Measurements from ENCODE around the gene TEX38.

The TEX38 gene

DNA sequence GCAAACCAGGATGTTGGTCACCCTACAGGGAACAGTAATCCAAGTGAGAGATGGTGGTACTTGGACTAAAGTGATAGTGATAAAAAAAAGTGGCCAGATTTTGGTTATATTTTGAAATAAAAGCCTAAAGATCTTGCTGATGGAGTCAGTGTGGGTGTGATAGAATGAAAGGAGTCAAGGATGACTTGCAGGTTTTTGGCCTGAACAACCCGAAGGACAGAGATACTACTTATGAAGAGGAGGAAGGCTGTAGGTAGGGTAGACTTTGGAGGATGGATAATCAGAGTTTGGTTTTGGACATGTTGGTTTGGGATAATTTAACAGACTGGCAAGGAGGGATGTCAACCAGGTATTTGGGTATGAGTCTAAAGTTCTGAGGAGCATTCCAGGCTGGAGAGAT is 1.5 kb upstream of the TEX38 start:
- 90 to 98% methylated on average over 1 of the region's 1 CpG for WGBS, 2 experiments
- Histone ChIP-seq H3K4me1 (ENCODE audit: control insufficient read depth, insufficient read depth, low read length) (peaks cover 21% of the 10 kb centered on the region), H3K4me3 (ENCODE audit: insufficient read depth, low read depth, low read length) (no peak overlapping the region), H3K27me3 (ENCODE audit: control insufficient read depth, insufficient read depth, low read length, poor library complexity, severe bottlenecking) (no peaks in the 10 kb centered on the region), H3K9me3 (ENCODE audit: control insufficient read depth, low read length) (no peaks in the 10 kb centered on the region), H3K36me3 (ENCODE audit: control insufficient read depth, insufficient read depth, low read length) (no peaks in the 10 kb centered on the region), H3K27ac (ENCODE audit: insufficient read depth, low read depth, low read length, poor library complexity, severe bottlenecking) (no peak overlapping the region)

DNA sequence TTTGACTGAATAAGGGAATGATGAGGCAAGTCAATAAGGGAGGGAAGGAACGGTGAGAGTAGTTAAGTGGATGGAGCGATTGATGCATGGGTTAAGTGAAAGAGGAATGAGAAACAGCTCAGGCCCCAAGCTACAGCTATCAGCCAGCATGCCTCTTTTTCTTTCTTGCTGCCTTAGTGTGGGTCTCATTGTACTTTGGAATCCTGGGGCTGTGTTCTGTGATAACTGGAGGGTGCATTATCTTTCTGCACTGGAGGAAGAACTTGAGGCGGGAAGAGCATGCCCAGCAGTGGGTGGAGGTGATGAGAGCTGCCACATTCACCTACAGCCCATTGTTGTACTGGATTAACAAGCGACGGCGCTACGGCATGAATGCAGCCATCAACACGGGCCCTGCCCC is 1.0 kb downstream of the TEX38 start:
- WGBS, 2 experiments: 61 to 69% methylated on average over 8 of the region's 8 CpGs
- no peak overlapping the region for H3K27ac ChIP-seq (ENCODE audit: insufficient read depth, low read depth, low read length, poor library complexity, severe bottlenecking)

DNA sequence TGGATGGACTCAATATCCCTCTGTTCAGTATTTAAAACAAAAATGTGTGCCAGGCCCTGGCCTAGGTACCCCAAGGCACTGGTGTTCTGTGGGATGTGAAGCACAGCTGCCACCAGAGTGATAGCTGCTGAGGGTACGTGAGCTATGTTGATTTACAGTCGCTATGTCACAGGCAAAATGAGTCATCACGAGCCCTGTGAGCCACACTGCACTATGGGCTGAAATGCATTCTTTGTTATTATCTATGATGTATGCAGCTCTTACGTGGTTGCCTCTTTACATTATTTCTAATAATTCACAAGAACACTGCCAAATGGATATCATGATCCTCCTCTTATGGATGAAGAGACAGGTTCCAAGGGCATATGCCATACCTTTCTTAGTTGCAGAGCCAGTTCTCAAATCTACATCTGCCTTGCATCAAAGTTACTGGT is 2.1 kb downstream of the TEX38 start:
- no peak overlapping the region for H3K27ac ChIP-seq (ENCODE audit: insufficient read depth, low read depth, low read length, poor library complexity, severe bottlenecking)
- H3K4me1 ChIP-seq (ENCODE audit: control insufficient read depth, insufficient read depth, low read length): no peaks in the 10 kb centered on the region
- no peaks in the 10 kb centered on the region for H3K27me3 ChIP-seq (ENCODE audit: control insufficient read depth, insufficient read depth, low read length, poor library complexity, severe bottlenecking)
- H3K9me3 ChIP-seq (ENCODE audit: control insufficient read depth, low read length): no peaks in the 10 kb centered on the region
- no peaks in the 10 kb centered on the region for H3K36me3 ChIP-seq (ENCODE audit: control insufficient read depth, insufficient read depth, low read length)
- H3K4me3 ChIP-seq (ENCODE audit: insufficient read depth, low read depth, low read length): no peak overlapping the region
- 72 to 93% methylated on average over 3 to 4 of the region's 4 CpGs for WGBS, 2 experiments

More for the DNA sequence above, 1.0 kb downstream of the TEX38 start:
- Histone ChIP-seq H3K4me1 (ENCODE audit: control insufficient read depth, insufficient read depth, low read length) (peaks cover 3% of the 10 kb centered on the region), H3K4me3 (ENCODE audit: insufficient read depth, low read depth, low read length) (no peak overlapping the region), H3K36me3 (ENCODE audit: control insufficient read depth, insufficient read depth, low read length) (no peaks in the 10 kb centered on the region), H3K9me3 (ENCODE audit: control insufficient read depth, low read length) (no peaks in the 10 kb centered on the region), H3K27me3 (ENCODE audit: control insufficient read depth, insufficient read depth, low read length, poor library complexity, severe bottlenecking) (no peaks in the 10 kb centered on the region)

DNA sequence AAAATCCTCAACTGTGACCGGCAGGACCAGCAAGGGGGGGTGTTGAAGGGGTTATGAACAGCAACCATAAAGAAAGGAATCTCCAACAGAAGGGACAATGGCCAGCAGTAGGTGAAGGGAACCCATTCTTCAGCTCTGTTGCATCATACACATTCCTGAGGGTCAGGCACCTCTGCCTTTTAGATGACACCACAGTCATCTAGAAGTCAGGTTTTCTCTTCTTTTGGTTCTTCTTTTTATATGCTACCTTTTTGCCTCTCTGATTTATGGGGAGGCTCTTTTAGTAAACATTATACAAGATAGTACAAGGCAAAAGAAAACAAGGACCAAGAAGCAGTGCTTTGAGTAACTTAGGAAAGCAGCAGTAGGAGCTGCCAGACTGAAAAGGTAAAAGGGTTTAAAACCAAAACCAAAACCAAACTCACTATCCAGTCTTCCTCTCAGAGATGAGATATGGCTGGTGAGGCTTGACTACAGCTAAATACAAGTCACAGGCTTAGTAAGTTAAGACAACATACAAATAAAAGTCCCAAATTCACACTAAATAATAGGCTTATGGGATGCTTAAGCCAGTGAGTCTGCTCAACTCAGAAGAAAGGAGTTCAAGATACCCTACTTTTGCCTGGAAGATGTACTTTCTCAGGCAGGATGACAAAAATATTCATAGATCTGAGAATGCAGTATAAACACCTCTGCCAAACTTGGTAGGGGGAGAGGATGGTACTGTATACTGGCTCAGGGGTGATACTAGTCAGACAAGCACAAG is 4.1 kb downstream of the TEX38 start:
- Histone ChIP-seq H3K27me3 (ENCODE audit: control insufficient read depth, insufficient read depth, low read length, poor library complexity, severe bottlenecking) (no peaks in the 10 kb centered on the region), H3K9me3 (ENCODE audit: control insufficient read depth, low read length) (no peaks in the 10 kb centered on the region), H3K4me1 (ENCODE audit: control insufficient read depth, insufficient read depth, low read length) (no peaks in the 10 kb centered on the region), H3K4me3 (ENCODE audit: insufficient read depth, low read depth, low read length) (no peak overlapping the region), H3K27ac (ENCODE audit: insufficient read depth, low read depth, low read length, poor library complexity, severe bottlenecking) (peak overlapping the region; percentile 6), H3K36me3 (ENCODE audit: control insufficient read depth, insufficient read depth, low read length) (no peaks in the 10 kb centered on the region)
- 67 to 71% methylated on average over 1 of the region's 1 CpG for WGBS, 2 experiments

DNA sequence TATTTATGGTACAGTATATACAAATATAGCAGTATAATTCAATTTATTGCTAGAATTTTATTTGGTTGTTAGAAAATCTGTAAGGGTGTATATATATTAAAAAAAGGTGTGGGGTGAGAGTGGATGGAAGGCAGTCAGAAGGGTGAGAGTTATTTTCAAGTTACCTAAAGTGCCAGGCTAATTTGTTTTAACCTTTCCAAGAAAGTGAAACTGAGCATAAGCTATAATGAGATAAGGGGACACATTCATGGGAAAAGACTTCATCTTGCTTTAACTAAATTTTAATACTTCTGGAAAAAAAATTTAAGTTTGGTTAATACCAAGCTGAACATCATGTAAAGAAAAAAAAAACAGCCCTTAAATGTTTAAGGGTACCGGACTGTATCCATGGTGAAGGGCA is 4.9 kb downstream of the TEX38 start:
- Histone ChIP-seq H3K4me3 (ENCODE audit: insufficient read depth, low read depth, low read length) (no peak overlapping the region), H3K27me3 (ENCODE audit: control insufficient read depth, insufficient read depth, low read length, poor library complexity, severe bottlenecking) (no peaks in the 10 kb centered on the region), H3K27ac (ENCODE audit: insufficient read depth, low read depth, low read length, poor library complexity, severe bottlenecking) (no peak overlapping the region), H3K36me3 (ENCODE audit: control insufficient read depth, insufficient read depth, low read length) (no peaks in the 10 kb centered on the region), H3K4me1 (ENCODE audit: control insufficient read depth, insufficient read depth, low read length) (no peaks in the 10 kb centered on the region), H3K9me3 (ENCODE audit: control insufficient read depth, low read length) (no peaks in the 10 kb centered on the region)
- 93% methylated on average over 1 of the region's 1 CpG; no CpG with 5 or more reads in 1 of the 2 experiments for WGBS, 2 experiments

DNA sequence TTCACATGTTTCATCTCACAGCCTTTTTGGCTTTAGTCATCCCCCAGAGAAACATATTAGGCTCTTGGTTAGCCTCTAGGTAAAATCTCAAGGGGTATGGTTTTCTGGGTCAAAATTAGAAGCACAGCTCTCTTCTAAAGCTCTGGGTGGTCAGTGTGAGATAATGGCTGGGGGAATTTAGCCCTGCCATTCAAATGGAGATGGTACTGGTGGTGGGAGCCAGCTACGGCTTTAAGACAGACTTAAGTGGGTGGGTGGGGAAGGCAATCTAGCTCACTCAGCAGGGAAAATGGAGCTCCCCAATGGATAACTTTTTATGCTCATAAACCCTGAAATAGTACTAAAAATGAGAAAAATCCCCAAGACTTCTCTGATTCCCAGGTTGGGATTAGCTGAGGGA is 5.7 kb downstream of the TEX38 start:
- Histone ChIP-seq H3K27me3 (ENCODE audit: control insufficient read depth, insufficient read depth, low read length, poor library complexity, severe bottlenecking) (no peaks in the 10 kb centered on the region), H3K27ac (ENCODE audit: insufficient read depth, low read depth, low read length, poor library complexity, severe bottlenecking) (no peak overlapping the region), H3K9me3 (ENCODE audit: control insufficient read depth, low read length) (no peaks in the 10 kb centered on the region), H3K36me3 (ENCODE audit: control insufficient read depth, insufficient read depth, low read length) (no peaks in the 10 kb centered on the region), H3K4me1 (ENCODE audit: control insufficient read depth, insufficient read depth, low read length) (no peaks in the 10 kb centered on the region), H3K4me3 (ENCODE audit: insufficient read depth, low read depth, low read length) (no peak overlapping the region)
- 20 to 42% methylated on average over 1 of the region's 1 CpG for WGBS, 2 experiments

DNA sequence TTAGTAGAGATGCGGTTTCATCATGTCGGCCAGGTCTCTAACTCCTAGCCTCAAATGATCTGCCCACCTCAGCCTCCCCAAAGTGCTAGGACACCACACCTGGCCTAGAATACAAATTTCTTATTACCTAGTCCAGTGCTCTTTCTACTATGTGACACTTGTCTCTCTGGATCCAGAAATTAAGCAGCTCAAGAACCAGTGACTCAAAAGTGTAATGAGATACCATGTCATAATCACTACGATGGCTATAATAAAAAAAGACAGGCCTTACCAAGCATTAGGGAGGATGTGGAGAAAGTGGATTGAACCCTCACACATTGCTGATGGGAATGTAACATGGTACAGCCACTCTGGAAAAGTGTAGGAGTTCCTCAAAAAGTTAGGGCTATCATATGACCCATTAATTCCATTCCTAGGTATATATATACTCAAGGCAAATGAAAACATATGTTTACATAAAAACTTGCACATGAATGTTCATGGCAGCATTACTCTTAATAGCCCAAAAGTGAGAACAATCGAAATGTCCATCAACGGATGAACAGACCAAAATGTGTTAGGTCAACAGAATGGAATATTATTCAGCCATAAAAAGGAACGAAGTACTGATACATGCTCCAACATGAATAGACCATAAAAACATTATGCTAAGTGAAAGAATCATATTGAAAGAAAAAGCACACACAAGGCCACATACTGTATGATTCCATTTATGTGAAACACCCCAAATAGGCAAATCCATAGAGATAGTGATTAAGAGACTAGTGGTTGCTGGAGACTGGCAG is 8.3 kb downstream of the TEX38 start:
- no peaks in the 10 kb centered on the region for H3K9me3 ChIP-seq (ENCODE audit: control insufficient read depth, low read length)
- no peaks in the 10 kb centered on the region for H3K4me1 ChIP-seq (ENCODE audit: control insufficient read depth, insufficient read depth, low read length)
- peaks cover 17% of the 10 kb centered on the region for H3K36me3 ChIP-seq (ENCODE audit: control insufficient read depth, insufficient read depth, low read length)
- no peak overlapping the region for H3K27ac ChIP-seq (ENCODE audit: insufficient read depth, low read depth, low read length, poor library complexity, severe bottlenecking)
- no peaks in the 10 kb centered on the region for H3K27me3 ChIP-seq (ENCODE audit: control insufficient read depth, insufficient read depth, low read length, poor library complexity, severe bottlenecking)
- no peak overlapping the region for H3K4me3 ChIP-seq (ENCODE audit: insufficient read depth, low read depth, low read length)
- 90 to 97% methylated on average over 5 to 6 of the region's 6 CpGs for WGBS, 2 experiments

DNA sequence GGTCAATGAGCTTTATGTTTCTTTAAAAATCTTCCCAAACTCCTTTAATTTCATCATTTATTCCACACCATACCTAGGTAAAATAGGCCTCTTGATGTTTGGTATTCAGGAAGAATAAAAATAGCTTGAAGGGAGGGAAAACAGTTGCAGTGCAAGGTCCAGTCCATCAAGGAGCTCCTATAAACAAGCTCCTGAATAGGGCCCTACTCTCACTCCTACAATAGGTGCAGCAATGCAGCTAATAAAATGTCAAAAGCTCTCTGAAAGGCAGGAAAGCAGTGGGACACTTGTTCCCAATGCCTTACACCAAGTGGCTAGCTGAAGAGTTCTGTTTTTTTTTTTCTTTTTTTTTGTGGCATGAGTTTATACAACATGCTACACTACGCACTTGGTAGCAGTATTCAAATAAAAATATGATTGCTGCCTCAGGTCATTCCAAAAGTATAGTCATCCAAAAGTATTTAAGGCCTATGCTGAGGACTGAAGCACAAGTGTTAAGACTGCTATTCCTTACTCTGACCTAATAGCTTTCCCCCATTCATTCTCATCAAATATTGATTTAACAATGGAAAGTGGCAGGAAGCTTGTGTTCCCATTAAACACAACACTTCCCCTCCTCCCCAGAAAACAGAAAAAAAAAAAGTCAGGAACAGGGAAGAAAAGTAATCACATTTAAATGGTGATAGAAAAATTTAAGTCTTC is 9.8 kb downstream of the TEX38 start:
- H3K4me3 ChIP-seq (ENCODE audit: insufficient read depth, low read depth, low read length): no peak overlapping the region
- no peaks in the 10 kb centered on the region for H3K4me1 ChIP-seq (ENCODE audit: control insufficient read depth, insufficient read depth, low read length)
- H3K27ac ChIP-seq (ENCODE audit: insufficient read depth, low read depth, low read length, poor library complexity, severe bottlenecking): no peak overlapping the region
- no peaks in the 10 kb centered on the region for H3K27me3 ChIP-seq (ENCODE audit: control insufficient read depth, insufficient read depth, low read length, poor library complexity, severe bottlenecking)
- H3K36me3 ChIP-seq (ENCODE audit: control insufficient read depth, insufficient read depth, low read length): peaks cover 19% of the 10 kb centered on the region
- H3K9me3 ChIP-seq (ENCODE audit: control insufficient read depth, low read length): no peaks in the 10 kb centered on the region
- WGBS, 2 experiments: 93 to 100% methylated on average over 1 of the region's 1 CpG

DNA sequence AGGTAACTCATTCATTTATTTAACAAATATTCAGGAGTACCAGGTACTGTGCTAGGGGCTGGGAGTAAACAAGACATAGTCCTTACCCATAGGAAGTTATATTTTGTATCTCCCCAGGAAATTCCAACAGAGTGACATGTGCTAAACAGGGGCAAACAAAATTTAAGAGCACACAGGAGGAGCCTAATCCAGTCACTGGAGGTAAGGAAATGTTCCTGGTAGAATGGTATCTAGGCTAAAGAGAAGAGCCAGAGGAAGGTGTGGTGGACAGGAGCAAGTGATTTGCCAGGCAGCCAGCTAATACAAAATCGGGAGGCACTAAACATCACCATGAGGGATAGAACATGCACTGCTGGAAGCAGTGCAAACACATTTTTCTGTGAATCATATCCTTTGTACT is 10.4 kb downstream of the TEX38 start:
- H3K9me3 ChIP-seq (ENCODE audit: control insufficient read depth, low read length): no peaks in the 10 kb centered on the region
- no peak overlapping the region for H3K4me3 ChIP-seq (ENCODE audit: insufficient read depth, low read depth, low read length)
- no peaks in the 10 kb centered on the region for H3K4me1 ChIP-seq (ENCODE audit: control insufficient read depth, insufficient read depth, low read length)
- H3K27ac ChIP-seq (ENCODE audit: insufficient read depth, low read depth, low read length, poor library complexity, severe bottlenecking): no peak overlapping the region
- WGBS, 2 experiments: 89 to 100% methylated on average over 1 of the region's 1 CpG
- H3K27me3 ChIP-seq (ENCODE audit: control insufficient read depth, insufficient read depth, low read length, poor library complexity, severe bottlenecking): no peaks in the 10 kb centered on the region
- H3K36me3 ChIP-seq (ENCODE audit: control insufficient read depth, insufficient read depth, low read length): peaks cover 24% of the 10 kb centered on the region

DNA sequence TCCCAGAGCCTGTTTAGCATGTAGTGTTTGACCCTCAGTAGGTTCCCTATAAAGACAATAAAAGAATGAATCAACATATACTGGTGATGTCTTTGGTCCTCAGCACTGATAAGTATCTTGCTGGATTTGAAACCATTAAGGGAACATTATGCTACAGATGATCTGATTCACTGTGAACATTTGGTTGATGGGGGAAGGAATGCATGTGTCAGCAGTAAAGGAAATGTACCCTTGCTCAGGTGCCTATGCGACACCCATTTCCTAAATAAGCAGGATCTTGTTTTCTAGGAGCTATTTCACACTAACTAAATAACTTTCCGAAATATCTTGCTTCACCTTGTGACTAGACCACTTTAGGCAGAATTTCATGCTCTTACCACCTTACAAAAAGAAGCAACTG is 13.0 kb downstream of the TEX38 start:
- Histone ChIP-seq H3K4me3 (ENCODE audit: insufficient read depth, low read depth, low read length) (no peak overlapping the region), H3K4me1 (ENCODE audit: control insufficient read depth, insufficient read depth, low read length) (no peaks in the 10 kb centered on the region), H3K27me3 (ENCODE audit: control insufficient read depth, insufficient read depth, low read length, poor library complexity, severe bottlenecking) (no peaks in the 10 kb centered on the region), H3K9me3 (ENCODE audit: control insufficient read depth, low read length) (no peaks in the 10 kb centered on the region), H3K27ac (ENCODE audit: insufficient read depth, low read depth, low read length, poor library complexity, severe bottlenecking) (no peak overlapping the region), H3K36me3 (ENCODE audit: control insufficient read depth, insufficient read depth, low read length) (peaks cover 40% of the 10 kb centered on the region)
- WGBS, 2 experiments: 83 to 97% methylated on average over 2 of the region's 2 CpGs

All from ectodermal cell (in vitro differentiated cells).